Uterus (tissue), 4 donors: Measurements from ENCODE around the gene CCNY. TPM values are rescaled to one million over a fixed set of nuclear protein-coding genes. Genes with fewer than 3 reads are reported as not detected.

Experiments used
- DNase-seq, 2 donors: peaks; one replicate each; pipeline ENCODE4 v3.0.0-alpha.2; 2019 to 2020
- H3K27ac ChIP-seq, 2 donors: fragments of 200-600 bp; sonication (generic); 1 replicate in 1 of 2; 2 replicates in 1 of 2; pipeline ENCODE4 v1.5.1; 2016 to 2018
- H3K27me3 ChIP-seq, 2 donors: fragments of 200-600 bp; sonication (generic); one replicate each; pipeline ENCODE4 v1.5.1; 2018 to 2019; ENCODE audit warnings: control low read depth in 1 of 2
- H3K36me3 ChIP-seq, 2 donors: fragments of 200-600 bp; sonication (generic); one replicate each; pipeline ENCODE4 v1.5.1; 2019; ENCODE audit warnings: control low read depth in 1 of 2
- H3K4me1 ChIP-seq, 2 donors: fragments of 200-600 bp; sonication (generic); one replicate each; pipeline ENCODE4 v1.5.1; 2018 to 2019; ENCODE audit warnings: control low read depth in 1 of 2
- H3K4me3 ChIP-seq, 2 donors: fragments of 200-600 bp; sonication (generic); 1 replicate in 1 of 2; 2 replicates in 1 of 2; pipeline ENCODE4 v1.5.1; 2018 to 2019; ENCODE audit warnings: mild to moderate bottlenecking in 1 of 2
- H3K9me3 ChIP-seq, 2 donors: fragments of 200-600 bp; sonication (generic); one replicate each; pipeline ENCODE4 v1.5.1; 2019; ENCODE audit warnings: control low read depth in 1 of 2
- CTCF ChIP-seq, 4 experiments: fragments of 200-600 bp in 2 of 4; fragments of 450-650 bp in 2 of 4; sonication (generic) in 2 of 4; IDR thresholded peaks; one replicate each; pipeline ENCODE4 v1.5.1; 2016 to 2019; ENCODE audit warnings: antibody characterized with exemption in 4 of 4, mild to moderate bottlenecking in 2 of 4, moderate library complexity in 1 of 4
- POLR2A ChIP-seq, 2 donors: fragments of 450-650 bp; IDR thresholded peaks; one replicate each; pipeline ENCODE4 v1.6.1; 2016; ENCODE audit warnings: antibody characterized with exemption in 2 of 2, mild to moderate bottlenecking in 1 of 2, moderate library complexity in 1 of 2
- intact Hi-C: fragments of 100-400 bp; cut with DNase I; formaldehyde crosslinking; loops from one replicate; pipeline ENCODE4 v1.15.1; 2023; ENCODE audit warnings: low total_unique reads
- total RNA-seq, 4 donors: library from RNA; depleted of rRNA in 3 of 4; stranded (reverse); fragments of >200 nt in 3 of 4; gene quantifications; one replicate each; pipeline versions ENCODE4 v1.1.0 to v1.2.4, GENCODE V29; 2014 to 2023
- donor health status: DM: yes; HTN: yes; CAD: no.

Gene CCNY
- total RNA-seq, 4 donors from 2014 or later: 28.2 to 79.2 (median 46.2) TPM

GRCh38 chr10:35359873-35360272, 23.6 kb downstream of the CCNY start:
- Histone ChIP-seq H3K4me3 (no peak overlapping the region), H3K4me1 (no peaks in the 10 kb centered on the region), H3K27me3 (no peaks in the 10 kb centered on the region), H3K27ac (no peak overlapping the region), H3K9me3 (no peaks in the 10 kb centered on the region), H3K36me3 (no peaks in the 10 kb centered on the region)
- no peak for DNase-seq
- TF ChIP-seq POLR2A (IDR thresholded peaks at IDR 0.05) (no peak), CTCF (IDR thresholded peaks at IDR 0.05) (no peak)
- intact Hi-C loops: no loop called here

DNA sequence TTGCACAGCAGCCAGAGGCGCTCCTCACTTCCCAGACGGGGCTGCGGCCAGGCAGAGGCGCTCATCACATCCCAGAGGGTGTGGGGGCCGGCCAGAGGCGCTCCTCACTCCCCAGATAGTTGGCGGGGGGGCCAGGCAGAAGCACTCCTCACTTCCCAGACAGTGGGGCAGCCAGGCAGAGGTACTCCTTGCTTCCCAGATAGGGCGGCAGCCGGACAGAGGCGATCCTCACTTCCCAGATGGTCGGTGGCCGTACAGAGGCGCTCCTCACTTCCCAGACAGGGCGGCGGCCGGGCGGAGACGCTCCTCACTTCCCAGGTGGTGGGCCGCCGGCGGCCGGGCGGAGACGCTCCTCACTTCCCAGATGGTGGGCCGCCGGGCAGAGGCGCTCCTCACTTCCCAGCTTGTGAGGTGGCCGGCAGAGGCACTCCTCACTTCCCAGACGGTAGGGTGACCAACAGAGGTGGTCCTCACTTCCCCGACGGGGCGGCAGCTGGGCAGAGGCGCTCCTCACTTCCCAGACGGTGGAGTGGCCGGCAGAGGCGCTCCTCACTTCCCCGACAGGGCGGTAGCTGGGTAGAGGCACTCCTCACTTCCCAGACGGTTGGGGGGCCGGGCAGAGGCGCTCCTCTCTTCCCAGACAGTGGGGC, 26.5 kb downstream of the CCNY start:
- Histone ChIP-seq H3K27ac (no peak overlapping the region), H3K27me3 (no peaks in the 10 kb centered on the region), H3K9me3 (no peaks in the 10 kb centered on the region), H3K36me3 (no peaks in the 10 kb centered on the region), H3K4me1 (no peaks in the 10 kb centered on the region), H3K4me3 (no peak overlapping the region)
- intact Hi-C loops: no loop called here
- no peak for DNase-seq
- TF ChIP-seq POLR2A (IDR thresholded peaks at IDR 0.05) (no peak), CTCF (IDR thresholded peaks at IDR 0.05) (no peak)

DNA sequence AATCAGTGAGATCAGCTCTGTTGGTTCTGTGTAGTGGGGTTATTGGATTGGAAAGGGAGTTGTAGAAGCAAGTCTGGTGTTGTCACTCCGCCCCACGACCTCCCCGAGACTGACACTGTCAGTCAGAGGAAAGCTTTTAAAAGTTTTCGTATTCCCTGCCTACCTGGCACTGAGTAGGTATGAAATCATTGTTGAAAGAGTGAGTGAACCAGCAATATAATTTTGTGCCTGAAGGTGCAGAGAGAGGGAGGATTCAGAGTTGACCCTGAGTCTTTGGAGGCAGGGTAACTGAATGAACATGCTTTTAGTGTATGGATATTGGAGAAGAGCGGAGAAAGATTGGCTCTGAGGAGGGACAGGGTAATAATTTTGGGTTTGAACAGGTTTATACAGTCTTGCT, 27.3 kb downstream of the CCNY start:
- H3K27ac ChIP-seq: no peak overlapping the region
- DNase-seq: no peak
- intact Hi-C loops: no loop called here
- no peaks in the 10 kb centered on the region for H3K9me3 ChIP-seq
- no peak overlapping the region for H3K4me3 ChIP-seq
- TF ChIP-seq POLR2A (IDR thresholded peaks at IDR 0.05): no peak
- no peak for TF ChIP-seq CTCF (IDR thresholded peaks at IDR 0.05)
- H3K36me3 ChIP-seq: no peaks in the 10 kb centered on the region
- H3K4me1 ChIP-seq: peaks cover 4 to 7% of the 10 kb centered on the region in 2 donors
- H3K27me3 ChIP-seq: no peaks in the 10 kb centered on the region

- DNase-seq: no peak
- Histone ChIP-seq H3K27me3 (no peaks in the 10 kb centered on the region), H3K4me3 (no peak overlapping the region), H3K27ac (no peak overlapping the region), H3K9me3 (no peaks in the 10 kb centered on the region), H3K36me3 (no peaks in the 10 kb centered on the region), H3K4me1 (peaks cover 6 to 11% of the 10 kb centered on the region in 2 donors)
- intact Hi-C loops: no loop called here
- no peak for TF ChIP-seq CTCF (IDR thresholded peaks at IDR 0.05)
- TF ChIP-seq POLR2A (IDR thresholded peaks at IDR 0.05): no peak
Observed at GRCh38 chr10:35364808-35365207, 28.5 kb downstream of the CCNY start.

GRCh38 chr10:35365994-35366393, 29.7 kb downstream of the CCNY start:
- Histone ChIP-seq H3K27me3 (no peaks in the 10 kb centered on the region), H3K9me3 (no peaks in the 10 kb centered on the region), H3K4me1 (peaks cover 8 to 11% of the 10 kb centered on the region in 2 donors), H3K4me3 (no peak overlapping the region), H3K27ac (no peak overlapping the region), H3K36me3 (no peaks in the 10 kb centered on the region)
- TF ChIP-seq POLR2A (IDR thresholded peaks at IDR 0.05): no peak
- TF ChIP-seq CTCF (IDR thresholded peaks at IDR 0.05): no peak
- intact Hi-C loops: no loop called here
- DNase-seq: no peak
